ENCODE measurements around the gene AQP5.

DNA sequence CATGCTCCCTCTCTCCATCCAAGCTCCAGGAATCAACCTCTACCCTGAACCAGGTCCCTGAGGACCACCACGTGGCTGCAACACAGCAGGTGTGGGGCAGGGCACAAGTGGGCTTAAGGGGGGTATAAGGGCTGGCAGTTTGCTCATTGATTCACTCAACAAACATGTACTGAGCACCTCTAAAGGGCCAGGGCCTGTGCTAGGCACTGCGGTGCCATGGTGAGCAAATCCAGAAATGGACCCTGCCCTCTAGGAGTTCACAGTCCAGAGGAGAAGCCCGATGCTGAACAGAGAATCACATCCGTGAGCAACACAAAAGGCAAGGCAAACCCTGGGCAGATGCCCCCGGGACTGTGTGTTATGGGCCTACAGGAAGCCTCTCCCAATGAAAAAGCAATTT is 17.6 kb upstream of the AQP5 start:
- TF ChIP-seq EZH2 (IDR thresholded peaks at IDR 0.05; ENCODE audit: insufficient read depth, poor library complexity, severe bottlenecking) (no peak), EZH2phosphoT487 (IDR thresholded peaks at IDR 0.05; ENCODE audit: insufficient read depth, low read depth) (no peak)

Data from GM23248 (cell line).